Rectal smooth muscle tissue (tissue), 1 donor: ENCODE measurements around the gene CDK4.
"Not testable (repeated sequence)": the region's sequence is repeated elsewhere in the genome, so short reads cannot be mapped to it uniquely, and the experiment has no call there.

ENCODE experiments used
- H3K27ac ChIP-seq: one replicate; pipeline ENCODE4 v1.7.0; 2013; ENCODE audit warnings: low read depth, low read length, inconsistent platforms
- H3K27me3 ChIP-seq: one replicate; pipeline ENCODE4 v1.7.0; 2013; ENCODE audit warnings: low read length; ENCODE audit not compliant: control insufficient read depth, insufficient read depth
- H3K36me3 ChIP-seq: one replicate; pipeline ENCODE4 v1.7.0; 2013; ENCODE audit warnings: low read length; ENCODE audit not compliant: control insufficient read depth, insufficient read depth
- H3K4me1 ChIP-seq: one replicate; pipeline ENCODE4 v1.7.0; 2013; ENCODE audit warnings: low read length; ENCODE audit not compliant: control insufficient read depth, insufficient read depth
- H3K4me3 ChIP-seq: one replicate; pipeline ENCODE4 v1.7.0; 2013; ENCODE audit warnings: low read length
- H3K9ac ChIP-seq: one replicate; pipeline ENCODE4 v1.7.0; 2013; ENCODE audit warnings: low read length

Gene CDK4

DNA sequence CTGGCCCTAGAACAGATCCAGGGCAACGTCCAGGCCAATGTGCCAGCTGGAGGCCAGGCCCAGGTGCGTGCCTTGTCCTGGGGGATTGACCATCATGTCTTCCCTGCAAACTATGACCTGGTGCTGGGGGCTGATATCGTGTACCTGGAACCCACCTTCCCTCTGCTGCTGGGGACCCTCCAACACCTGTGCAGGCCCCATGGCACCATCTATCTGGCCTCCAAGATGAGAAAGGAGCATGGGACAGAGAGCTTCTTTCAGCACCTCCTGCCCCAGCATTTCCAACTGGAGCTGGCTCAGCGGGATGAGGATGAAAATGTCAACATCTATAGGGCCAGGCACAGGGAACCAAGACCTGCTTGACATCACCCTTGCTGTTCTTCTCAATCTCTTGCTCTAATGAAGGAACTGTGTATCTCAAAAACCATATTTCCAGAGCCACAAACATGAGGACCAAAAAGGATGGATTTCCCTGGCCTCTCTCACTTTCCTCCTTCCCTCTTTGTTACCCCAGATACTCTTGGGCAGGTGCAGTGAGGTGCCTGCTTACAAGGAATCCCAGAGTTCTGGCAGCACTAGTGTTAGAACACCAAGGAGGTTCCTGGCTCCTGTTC, 28.3 kb upstream of the CDK4 start:
- H3K4me3 ChIP-seq = no peak overlapping the region
- no peak overlapping the region for H3K27ac ChIP-seq
- H3K9ac ChIP-seq = no peak overlapping the region
- H3K27me3 ChIP-seq = no peaks in the 10 kb centered on the region
- peaks cover 3% of the 10 kb centered on the region for H3K4me1 ChIP-seq
- H3K36me3 ChIP-seq = peaks cover 3% of the 10 kb centered on the region

DNA sequence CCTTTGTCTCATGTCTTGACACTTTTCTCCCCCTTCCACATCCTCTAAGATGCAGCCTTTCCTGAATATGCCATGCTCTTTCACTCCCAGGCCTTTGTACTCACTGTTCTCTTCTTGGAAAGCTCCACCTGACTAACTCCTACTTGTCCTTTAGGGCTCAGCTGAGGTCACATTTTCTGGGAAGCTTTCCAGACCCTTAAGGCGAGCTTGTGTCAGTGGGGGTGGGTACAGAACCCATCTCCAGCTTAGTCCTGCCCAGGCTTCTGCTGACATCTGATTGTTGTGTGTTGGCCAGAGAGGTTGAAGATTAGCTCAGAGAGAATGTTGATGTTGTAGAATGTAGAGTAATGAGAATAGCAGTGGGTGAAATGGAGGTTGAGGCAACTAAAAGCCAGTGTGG, 27.6 kb upstream of the CDK4 start:
- no peak overlapping the region for H3K27ac ChIP-seq
- peaks cover 3% of the 10 kb centered on the region for H3K4me1 ChIP-seq
- H3K4me3 ChIP-seq = no peak overlapping the region

DNA sequence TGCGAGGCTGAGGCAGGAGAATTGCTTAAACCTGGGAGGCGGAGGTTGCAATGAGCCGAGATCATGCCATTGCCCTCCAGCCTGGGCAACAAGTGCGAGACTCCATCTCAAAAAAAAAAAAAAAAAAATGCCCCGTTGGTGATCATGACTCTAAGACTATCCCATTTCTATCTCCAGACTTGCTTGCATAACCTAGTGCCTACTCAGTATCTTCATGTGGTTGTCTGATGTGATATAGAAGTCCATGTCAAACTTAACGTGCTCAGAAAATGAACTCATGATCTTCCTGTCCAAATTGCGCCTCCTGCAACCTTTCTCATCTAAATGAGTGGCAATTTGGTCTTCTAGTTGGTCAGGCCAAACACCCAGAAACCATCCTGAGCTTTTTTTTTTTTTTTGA, 25.8 kb upstream of the CDK4 start:
- Histone ChIP-seq H3K36me3 (peaks cover 3% of the 10 kb centered on the region), H3K27me3 (no peaks in the 10 kb centered on the region), H3K4me3 (no peak overlapping the region), H3K4me1 (no peaks in the 10 kb centered on the region), H3K27ac (no peak overlapping the region), H3K9ac (no peak overlapping the region)

More for the DNA sequence above, 27.6 kb upstream of the CDK4 start:
- no peaks in the 10 kb centered on the region for H3K27me3 ChIP-seq
- H3K36me3 ChIP-seq = peaks cover 3% of the 10 kb centered on the region
- H3K9ac ChIP-seq = no peak overlapping the region

DNA sequence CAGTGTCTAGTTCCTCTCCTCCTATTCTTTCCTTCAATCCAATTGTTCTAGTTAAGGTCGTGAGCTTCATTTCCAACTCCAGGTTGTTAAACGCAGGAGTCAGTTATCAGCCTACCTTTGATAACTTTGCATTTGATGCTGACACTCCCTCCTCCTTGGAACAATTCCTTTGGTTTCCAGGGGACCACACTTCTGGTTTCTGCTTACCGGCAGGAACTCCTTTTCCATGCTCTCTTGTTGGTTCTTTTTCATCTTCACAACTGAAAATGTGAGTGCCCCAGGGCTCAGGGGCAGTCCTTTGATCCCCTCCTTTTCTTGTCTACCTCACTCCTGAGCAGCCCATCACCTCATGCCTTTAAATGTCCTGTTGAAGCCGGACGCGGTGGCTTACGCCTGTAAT, 25.3 kb upstream of the CDK4 start:
- no peaks in the 10 kb centered on the region for H3K27me3 ChIP-seq
- no peak overlapping the region for H3K4me3 ChIP-seq
- H3K36me3 ChIP-seq = peaks cover 3% of the 10 kb centered on the region
- H3K4me1 ChIP-seq = no peaks in the 10 kb centered on the region
- H3K27ac ChIP-seq = no peak overlapping the region
- no peak overlapping the region for H3K9ac ChIP-seq

DNA sequence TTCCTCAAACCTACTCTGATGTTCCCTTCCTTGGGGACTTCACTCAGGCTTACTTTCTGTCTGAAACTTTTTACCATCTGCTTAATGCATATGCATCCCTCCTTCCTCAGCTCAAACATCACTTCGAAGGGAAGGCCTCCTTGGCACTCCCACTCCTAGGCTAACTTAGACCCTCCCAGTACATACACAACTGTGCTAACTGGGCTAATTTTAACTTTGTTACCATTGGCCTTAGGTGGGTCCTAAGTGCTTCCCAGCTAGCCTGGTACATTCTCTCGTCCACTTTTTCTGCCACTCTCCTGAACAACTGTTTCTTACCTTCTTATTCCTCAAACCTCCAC, 24.1 kb upstream of the CDK4 start:
- Histone ChIP-seq H3K27ac (no peak overlapping the region), H3K27me3 (no peaks in the 10 kb centered on the region), H3K4me3 (no peak overlapping the region), H3K9ac (no peak overlapping the region), H3K4me1 (peaks cover 2% of the 10 kb centered on the region), H3K36me3 (peaks cover 3% of the 10 kb centered on the region)

DNA sequence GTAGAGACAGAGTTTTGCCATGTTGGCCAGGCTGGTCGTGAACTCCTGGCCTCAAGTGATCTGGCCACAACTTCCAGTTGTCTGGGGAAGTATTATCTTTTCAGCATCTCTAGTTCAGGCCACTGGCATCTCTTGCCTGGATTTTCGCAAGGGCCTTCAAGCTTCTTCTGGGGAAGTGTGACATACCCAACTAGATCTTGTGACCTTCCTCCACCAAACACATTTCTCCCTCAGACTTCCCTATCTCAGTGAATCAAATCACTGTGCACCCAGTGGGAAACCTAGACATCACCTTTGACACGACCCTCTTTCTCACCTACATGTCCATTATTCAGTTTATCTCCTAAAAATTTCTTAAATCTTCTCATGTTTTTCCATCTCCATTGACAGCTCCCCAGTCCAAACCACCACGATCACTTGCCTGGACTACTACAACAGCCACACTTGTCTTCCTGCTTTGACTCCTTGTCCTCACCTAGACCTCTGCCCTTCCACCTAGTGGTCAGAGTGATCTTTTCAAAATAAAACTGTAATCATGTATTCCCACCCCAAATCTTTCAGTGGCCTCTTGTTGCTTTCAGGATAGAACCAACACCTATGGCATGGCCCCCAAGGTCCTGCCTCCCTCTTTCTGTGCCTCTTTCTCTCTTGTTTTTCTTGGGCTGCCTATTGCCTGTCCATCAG, 23.6 kb upstream of the CDK4 start:
- H3K27ac ChIP-seq = no peak overlapping the region
- H3K4me1 ChIP-seq = peaks cover 3% of the 10 kb centered on the region
- no peak overlapping the region for H3K4me3 ChIP-seq
- no peaks in the 10 kb centered on the region for H3K27me3 ChIP-seq
- H3K9ac ChIP-seq = no peak overlapping the region
- peaks cover 3% of the 10 kb centered on the region for H3K36me3 ChIP-seq

DNA sequence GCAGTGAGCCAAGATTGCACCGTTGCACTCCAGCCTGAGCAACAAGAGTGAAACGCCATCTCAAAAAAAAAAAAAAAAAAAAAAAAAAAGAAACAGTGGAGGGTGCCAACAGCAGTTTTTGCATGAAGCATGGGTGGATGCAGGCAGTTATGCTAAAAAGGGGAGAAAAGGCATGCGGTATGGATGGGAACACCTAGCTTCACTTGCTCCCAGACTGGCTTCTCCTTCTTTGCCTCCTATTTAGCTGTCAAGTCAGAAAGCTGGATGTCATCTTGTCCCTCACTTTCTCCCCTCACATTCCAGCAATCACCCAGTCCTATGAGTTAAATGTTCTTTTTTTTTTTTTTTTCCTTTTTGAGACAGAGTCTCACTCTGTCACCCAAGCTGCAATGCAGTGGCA, 22.9 kb upstream of the CDK4 start:
- Histone ChIP-seq H3K27me3 (no peaks in the 10 kb centered on the region), H3K4me1 (peaks cover 3% of the 10 kb centered on the region), H3K27ac (no peak overlapping the region), H3K4me3 (no peak overlapping the region), H3K36me3 (no peaks in the 10 kb centered on the region), H3K9ac (no peak overlapping the region)

DNA sequence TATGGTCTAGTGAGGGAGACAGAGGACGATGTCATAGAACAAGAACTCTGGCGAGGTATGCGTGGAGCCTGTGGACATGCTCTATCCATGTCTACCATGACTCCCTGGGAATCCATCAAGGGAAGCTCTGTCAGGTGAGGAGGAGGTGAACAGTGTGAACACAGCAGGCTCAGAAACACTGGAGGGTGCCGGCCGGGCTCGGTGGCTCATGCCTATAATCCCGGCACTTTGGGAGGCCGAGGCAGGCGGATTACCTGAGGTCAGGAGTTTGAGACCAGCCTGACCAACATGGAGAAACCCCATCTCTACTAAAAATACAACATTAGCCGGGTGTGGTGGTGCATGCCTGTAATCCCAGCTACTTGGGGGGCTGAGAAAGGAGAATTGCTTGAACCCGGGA, 22.5 kb upstream of the CDK4 start:
- not testable (repeated sequence) for H3K27ac ChIP-seq, H3K4me3 ChIP-seq, H3K9ac ChIP-seq, H3K36me3 ChIP-seq, H3K27me3 ChIP-seq, H3K4me1 ChIP-seq

DNA sequence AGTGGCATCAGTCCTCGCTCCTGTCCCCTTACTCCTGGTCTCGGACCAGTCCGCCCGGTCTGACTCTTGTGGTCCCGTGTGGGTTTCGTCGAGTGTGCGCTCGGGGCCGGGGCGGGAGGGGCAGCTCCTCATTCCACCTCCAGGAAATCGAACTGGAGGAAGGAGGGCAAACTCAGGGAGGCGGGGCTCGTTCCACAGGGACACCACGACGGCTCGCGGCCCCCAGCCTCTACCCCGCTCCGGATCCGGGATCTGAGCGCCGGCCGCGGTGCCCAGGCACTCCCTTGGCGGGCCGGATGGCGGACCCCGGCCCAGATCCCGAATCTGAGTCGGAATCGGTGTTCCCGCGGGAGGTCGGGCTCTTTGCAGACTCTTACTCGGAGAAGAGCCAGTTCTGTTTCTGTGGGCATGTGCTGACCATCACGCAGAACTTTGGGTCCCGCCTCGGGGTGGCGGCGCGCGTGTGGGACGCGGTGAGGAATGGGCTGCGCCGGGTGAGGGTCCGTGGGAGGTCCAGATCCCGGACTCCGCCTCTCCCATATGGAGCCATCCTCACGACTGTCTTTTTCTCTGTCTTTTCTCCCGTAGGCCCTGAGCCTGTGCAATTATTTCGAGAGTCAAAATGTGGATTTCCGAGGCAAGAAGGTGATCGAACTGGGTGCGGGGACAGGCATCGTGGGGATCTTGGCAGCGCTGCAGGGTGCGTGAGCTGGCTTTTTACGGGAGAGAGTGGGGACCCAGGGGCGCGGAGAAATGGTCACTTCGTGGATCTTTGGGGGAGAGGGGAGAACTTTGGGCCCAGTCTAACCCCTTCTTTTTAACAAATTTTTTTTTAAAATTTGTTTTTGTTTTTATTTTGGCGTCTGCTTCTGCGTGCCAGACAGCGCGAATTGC, 20.6 kb upstream of the CDK4 start, which contains the start of gene EEF1AKMT3:
Gene EEF1AKMT3 (plus strand): TSS at position 186 of the 894 bp plus-strand sequence. CDS start 111 bp downstream, at position 297.
- Histone ChIP-seq H3K4me1 (peaks cover 3% of the 10 kb centered on the region), H3K9ac (peak within 1 kb of the TSS; percentile 89), H3K27me3 (no peaks in the 10 kb centered on the region), H3K27ac (peak within 1 kb of the TSS; percentile 94), H3K4me3 (peak within 1 kb of the TSS; percentile 100), H3K36me3 (peaks cover 4% of the 10 kb centered on the region)

DNA sequence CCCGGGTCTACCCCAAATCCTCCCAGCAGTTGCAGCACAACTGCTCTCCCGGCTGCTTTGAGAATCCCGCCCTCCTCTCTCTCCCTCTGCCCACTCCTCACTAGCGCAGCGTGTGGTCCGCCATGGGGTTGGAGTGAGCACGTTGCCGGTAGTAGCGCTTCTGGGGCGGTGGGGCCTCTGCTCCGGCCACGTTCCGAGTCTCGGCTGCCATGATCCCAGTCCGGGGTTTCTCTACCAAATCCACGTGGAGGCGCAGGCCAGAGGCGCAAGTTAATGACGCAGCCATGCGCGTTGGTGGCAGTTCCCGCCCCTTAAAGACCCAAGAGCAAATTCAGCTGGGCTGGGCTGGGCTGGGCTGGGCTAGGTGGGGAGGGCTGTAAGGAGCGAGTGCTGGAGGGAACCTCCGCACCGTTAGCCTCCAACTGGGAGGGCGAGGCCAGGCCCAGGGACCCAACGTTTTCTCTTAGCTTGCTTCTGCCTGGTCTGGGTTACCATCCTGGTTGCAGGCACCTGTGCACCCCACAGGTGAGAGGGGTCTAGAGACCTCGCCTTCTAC, 19.8 kb upstream of the CDK4 start, which contains the start of gene METTL1:
Gene METTL1 (minus strand): TSS at position 233 of the 556 bp plus-strand sequence. CDS start 22 bp downstream, at position 211.
- Histone ChIP-seq H3K36me3 (peaks cover 4% of the 10 kb centered on the region), H3K4me1 (peaks cover 3% of the 10 kb centered on the region), H3K27ac (peak within 1 kb of the TSS; percentile 94), H3K9ac (peak within 1 kb of the TSS; percentile 89), H3K4me3 (peak within 1 kb of the TSS; percentile 100), H3K27me3 (no peaks in the 10 kb centered on the region)

DNA sequence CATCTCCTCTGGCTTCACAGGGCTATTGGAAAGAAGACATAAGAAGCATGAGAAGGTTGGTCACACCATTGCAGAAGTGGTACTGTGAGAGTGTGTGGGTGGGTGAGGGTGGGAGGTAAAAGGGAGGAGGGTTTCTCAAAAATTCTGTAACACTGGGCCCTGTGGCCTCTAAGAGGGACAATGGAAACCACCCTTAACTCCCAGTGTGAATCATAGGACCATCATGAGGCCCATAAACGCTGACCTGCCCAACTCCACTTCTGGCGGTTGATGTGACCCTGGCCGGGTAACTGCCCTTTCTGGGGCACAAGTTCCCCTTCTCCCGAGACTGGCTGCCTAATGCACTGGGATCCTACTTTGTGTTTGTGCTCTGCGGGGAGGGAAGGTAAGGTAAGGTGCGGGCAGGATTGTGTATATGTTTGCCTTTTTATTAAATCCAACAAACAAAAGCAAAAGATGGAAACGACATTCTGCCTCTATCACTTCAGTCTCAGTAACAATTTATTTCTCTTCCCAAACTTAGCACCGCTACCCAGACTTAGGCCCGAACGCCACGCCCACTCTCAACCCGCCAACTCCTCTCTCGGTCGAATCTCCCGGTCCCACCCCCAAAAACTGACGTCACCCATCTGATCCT, 19.2 kb upstream of the CDK4 start:
- Histone ChIP-seq H3K9ac (peak overlapping the region; percentile 42), H3K27me3 (peaks cover 4% of the 10 kb centered on the region), H3K4me3 (peak overlapping the region; percentile 100), H3K27ac (peak overlapping the region; percentile 94), H3K36me3 (peaks cover 4% of the 10 kb centered on the region), H3K4me1 (peaks cover 8% of the 10 kb centered on the region)

DNA sequence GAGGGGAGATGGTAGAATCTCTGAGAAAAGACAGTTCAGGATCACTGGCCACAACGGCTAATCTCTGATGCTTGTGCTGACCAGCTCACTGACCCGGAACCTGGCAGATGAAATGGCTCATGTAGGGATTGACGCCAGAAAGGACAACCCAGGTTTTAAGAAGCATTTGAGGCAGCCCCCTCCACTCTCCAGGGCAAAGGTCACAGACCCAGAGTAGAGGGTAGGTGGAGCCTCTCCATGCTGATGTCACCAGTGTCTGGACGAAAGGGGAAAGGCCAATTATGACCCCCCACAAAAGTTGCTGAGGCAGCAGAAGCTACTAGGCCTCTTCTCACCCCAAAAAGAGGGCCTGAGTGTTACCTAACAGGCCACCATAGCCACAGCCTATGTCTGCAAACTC, 18.6 kb upstream of the CDK4 start:
- H3K4me3 ChIP-seq = no peak overlapping the region
- peaks cover 7% of the 10 kb centered on the region for H3K27me3 ChIP-seq
- peaks cover 9% of the 10 kb centered on the region for H3K4me1 ChIP-seq
- H3K36me3 ChIP-seq = peaks cover 4% of the 10 kb centered on the region
- H3K27ac ChIP-seq = no peak overlapping the region
- no peak overlapping the region for H3K9ac ChIP-seq
